WTC11 (cell line): ENCODE measurements around the gene RPL38. TPM values are rescaled to one million over a fixed set of nuclear protein-coding genes. Genes with fewer than 3 reads are reported as not detected.

ENCODE experiments used
- ATAC-seq: fragments of 200-7000 bp; cut with Tn5 transposase; 2 replicates; pipeline ENCODE4 v1.10.0; 2021; ENCODE audit warnings: mild to moderate bottlenecking, moderate library complexity
- CTCF ChIA-PET: fragments of 300-600 bp; sonication (Branson Sonifier 250); formaldehyde crosslinking; loops from one replicate; lab custom pipeline; 2021; ENCODE audit warnings: antibody characterized with exemption; lab: Charles Lee
- POLR2A ChIA-PET: fragments of 350-600 bp; sonication (Branson Sonifier 250); formaldehyde crosslinking; loops from one replicate; lab custom pipeline; 2021; ENCODE audit warnings: antibody characterized with exemption; lab: Charles Lee
- DNase-seq: peaks from one replicate; pipeline ENCODE4 v3.0.0; 2021; ENCODE audit warnings: low spot score
- H3K27ac Mint-ChIP-seq: 2 replicates; pipeline ENCODE4 v1.8.0; 2021; ENCODE audit warnings: mixed read lengths
- H3K27me3 Mint-ChIP-seq: 2 replicates; pipeline ENCODE4 v1.8.0; 2021; ENCODE audit warnings: low read depth, mild to moderate bottlenecking, moderate library complexity, mixed read lengths
- H3K36me3 Mint-ChIP-seq: 2 replicates; pipeline ENCODE4 v1.8.0; 2021; ENCODE audit warnings: mixed read lengths
- H3K4me1 Mint-ChIP-seq: 2 replicates; pipeline ENCODE4 v1.8.0; 2022; ENCODE audit warnings: mixed read lengths
- H3K4me3 Mint-ChIP-seq: 2 replicates; pipeline ENCODE4 v1.8.0; 2021; ENCODE audit warnings: mild to moderate bottlenecking, moderate library complexity, mixed read lengths
- H3K9me3 Mint-ChIP-seq: 2 replicates; pipeline ENCODE4 v1.8.0; 2021; ENCODE audit warnings: mixed read lengths
- ELF4 ChIP-seq: sonication (generic); formaldehyde crosslinking; IDR thresholded peaks from 2 replicates; pipeline ENCODE4 v1.8.1; 2022; ENCODE audit warnings: low read depth, mild to moderate bottlenecking, moderate library complexity, missing genetic modification reagents
- EMX1 ChIP-seq: fragments of 250-450 bp; sonication (Bioruptor Pico); IDR thresholded peaks from 2 replicates; pipeline ENCODE4 v1.8.0; 2021; ENCODE audit warnings: mild to moderate bottlenecking
- HMGA2 ChIP-seq: fragments of 250-450 bp; sonication (Bioruptor Pico); IDR thresholded peaks from 2 replicates; pipeline ENCODE4 v1.4.0; 2021; ENCODE audit warnings: mild to moderate bottlenecking, moderate library complexity
- JUN ChIP-seq: sonication (generic); formaldehyde crosslinking; IDR thresholded peaks from 2 replicates; pipeline ENCODE4 v1.8.0; 2023; ENCODE audit warnings: mild to moderate bottlenecking, missing genetic modification reagents
- MYBL2 ChIP-seq: sonication (generic); formaldehyde crosslinking; IDR thresholded peaks from 2 replicates; pipeline ENCODE4 v1.8.1; 2023; ENCODE audit warnings: mild to moderate bottlenecking, moderate library complexity, missing genetic modification reagents
- NFATC4 ChIP-seq: fragments of 250-450 bp; sonication (Bioruptor Pico); IDR thresholded peaks from 2 replicates; pipeline ENCODE4 v1.9.0; 2021; ENCODE audit warnings: mild to moderate bottlenecking
- NFYB ChIP-seq: sonication (generic); formaldehyde crosslinking; conservative IDR thresholded peaks from 2 replicates; pipeline ENCODE4 v1.8.0; 2022; ENCODE audit warnings: low read depth, missing genetic modification reagents
- NR1H2 ChIP-seq: sonication (generic); formaldehyde crosslinking; IDR thresholded peaks from 2 replicates; pipeline ENCODE4 v1.9.0; 2021; ENCODE audit warnings: mild to moderate bottlenecking, moderate library complexity, missing genetic modification reagents
- OVOL2 ChIP-seq: fragments of 250-450 bp; sonication (Bioruptor Pico); IDR thresholded peaks from 2 replicates; pipeline ENCODE4 v1.9.0; 2021; ENCODE audit warnings: mild to moderate bottlenecking, borderline replicate concordance
- RELA ChIP-seq: sonication (generic); formaldehyde crosslinking; IDR thresholded peaks from 2 replicates; pipeline ENCODE4 v1.8.1; 2022; ENCODE audit warnings: missing genetic modification reagents, mild to moderate bottlenecking, borderline replicate concordance
- SOX15 ChIP-seq: fragments of 250-450 bp; sonication (Bioruptor Pico); IDR thresholded peaks from 2 replicates; pipeline ENCODE4 v1.9.0; 2021; ENCODE audit warnings: mild to moderate bottlenecking
- TEAD4 ChIP-seq: sonication (generic); formaldehyde crosslinking; IDR thresholded peaks from 2 replicates; pipeline ENCODE4 v1.8.0; 2022; ENCODE audit warnings: mild to moderate bottlenecking, missing genetic modification reagents
- ZNF317 ChIP-seq: sonication (generic); formaldehyde crosslinking; IDR thresholded peaks from 2 replicates; pipeline ENCODE4 v1.8.1; 2023; ENCODE audit warnings: low read depth, mild to moderate bottlenecking, moderate library complexity, missing genetic modification reagents, borderline replicate concordance
- ZNF416 ChIP-seq: fragments of 250-450 bp; sonication (Bioruptor Pico); IDR thresholded peaks from 2 replicates; pipeline ENCODE4 v1.9.0; 2021; ENCODE audit warnings: mild to moderate bottlenecking, inconsistent platforms
- total RNA-seq: library from RNA; stranded (reverse); gene quantifications from 3 replicates; pipeline ENCODE4 v1.2.3, GENCODE V29; 2021
- TF ChIP-seq, protein P1 (sequence below): fragments of 200-600 bp; IDR thresholded peaks from 2 replicates; pipeline ENCODE4 v1.8.0; 2022; ENCODE audit warnings: antibody characterized with exemption
- TF ChIP-seq, protein P2 (sequence below): sonication (generic); formaldehyde crosslinking; conservative IDR thresholded peaks from 2 replicates; pipeline ENCODE4 v1.8.1; 2023; ENCODE audit warnings: mild to moderate bottlenecking, low read depth, missing genetic modification reagents, moderate library complexity
- TF ChIP-seq, protein P3 (sequence below): sonication (generic); formaldehyde crosslinking; IDR thresholded peaks from 2 replicates; pipeline ENCODE4 v1.8.0; 2022; ENCODE audit warnings: mild to moderate bottlenecking, missing genetic modification reagents
- TF ChIP-seq, protein P4 (sequence below): sonication (generic); formaldehyde crosslinking; IDR thresholded peaks from 2 replicates; pipeline ENCODE4 v1.8.1; 2023; ENCODE audit warnings: mild to moderate bottlenecking, missing genetic modification reagents
- TF ChIP-seq, protein P5 (sequence below): sonication (generic); formaldehyde crosslinking; IDR thresholded peaks from 2 replicates; pipeline ENCODE4 v1.8.0; 2023; ENCODE audit warnings: missing genetic modification reagents, mild to moderate bottlenecking, borderline replicate concordance
- TF ChIP-seq, protein P6 (sequence below): sonication (generic); formaldehyde crosslinking; IDR thresholded peaks from 2 replicates; pipeline ENCODE4 v1.8.1; 2023; ENCODE audit warnings: mild to moderate bottlenecking, missing genetic modification reagents, moderate library complexity

RPL38 gene
- total RNA-seq, 1 experiment from 2014 or later, result 1,170 TPM

DNA sequence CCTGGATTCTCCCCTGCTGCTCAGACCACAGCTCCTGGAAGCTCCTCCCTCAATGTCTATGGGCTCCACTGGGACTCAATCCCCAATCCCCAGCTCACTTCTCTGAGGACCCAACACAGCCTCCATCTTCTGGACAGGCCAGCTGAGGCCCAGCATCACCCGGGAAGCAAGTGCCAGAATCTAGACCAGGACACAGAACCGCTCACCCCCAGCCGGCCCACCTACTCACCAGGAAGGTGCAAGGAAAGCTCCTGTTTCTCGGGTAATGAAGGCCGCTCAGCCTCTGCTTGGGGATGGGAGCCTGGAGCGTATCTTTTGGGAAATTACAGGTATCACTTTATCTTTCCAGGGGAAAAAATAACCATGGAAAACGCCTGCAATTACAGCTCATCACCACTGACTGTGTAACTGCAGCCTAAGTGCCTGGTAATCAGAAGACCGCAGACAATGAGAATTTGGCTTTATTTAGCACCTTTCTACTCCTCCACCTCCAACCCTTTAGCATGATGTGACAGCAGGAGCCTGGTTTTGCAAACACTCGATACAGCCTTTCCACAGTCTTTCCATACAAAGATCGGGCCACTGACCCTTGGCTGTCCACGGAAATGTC is 49.6 kb upstream of the RPL38 start:
- Mint-ChIP-seq H3K4me3 (no peak overlapping the region), H3K4me1 (peaks cover 14% of the 10 kb centered on the region), H3K36me3 (no peaks in the 10 kb centered on the region), H3K9me3 (peaks cover 11% of the 10 kb centered on the region; the same call in 1 of the 2 replicates), H3K27me3 (no peaks in the 10 kb centered on the region; the same call in 1 of the 2 replicates), H3K27ac (no peak overlapping the region; the same call in 1 of the 2 replicates)
- ATAC-seq, result peak; percentile 44
- no peak for TF ChIP-seq TEAD4
- no peak for TF ChIP-seq ELF4 (CRISPR knock-in tag)
- no peak for TF ChIP-seq NR1H2 (CRISPR knock-in tag)
- TF ChIP-seq NFATC4 (CRISPR knock-in tag), result no peak
- TF ChIP-seq, protein P1, sequence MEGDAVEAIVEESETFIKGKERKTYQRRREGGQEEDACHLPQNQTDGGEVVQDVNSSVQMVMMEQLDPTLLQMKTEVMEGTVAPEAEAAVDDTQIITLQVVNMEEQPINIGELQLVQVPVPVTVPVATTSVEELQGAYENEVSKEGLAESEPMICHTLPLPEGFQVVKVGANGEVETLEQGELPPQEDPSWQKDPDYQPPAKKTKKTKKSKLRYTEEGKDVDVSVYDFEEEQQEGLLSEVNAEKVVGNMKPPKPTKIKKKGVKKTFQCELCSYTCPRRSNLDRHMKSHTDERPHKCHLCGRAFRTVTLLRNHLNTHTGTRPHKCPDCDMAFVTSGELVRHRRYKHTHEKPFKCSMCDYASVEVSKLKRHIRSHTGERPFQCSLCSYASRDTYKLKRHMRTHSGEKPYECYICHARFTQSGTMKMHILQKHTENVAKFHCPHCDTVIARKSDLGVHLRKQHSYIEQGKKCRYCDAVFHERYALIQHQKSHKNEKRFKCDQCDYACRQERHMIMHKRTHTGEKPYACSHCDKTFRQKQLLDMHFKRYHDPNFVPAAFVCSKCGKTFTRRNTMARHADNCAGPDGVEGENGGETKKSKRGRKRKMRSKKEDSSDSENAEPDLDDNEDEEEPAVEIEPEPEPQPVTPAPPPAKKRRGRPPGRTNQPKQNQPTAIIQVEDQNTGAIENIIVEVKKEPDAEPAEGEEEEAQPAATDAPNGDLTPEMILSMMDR, result no peak
- no peak for TF ChIP-seq OVOL2 (CRISPR knock-in tag)
- no peak for TF ChIP-seq RELA (CRISPR knock-in tag)
- TF ChIP-seq, protein P2, sequence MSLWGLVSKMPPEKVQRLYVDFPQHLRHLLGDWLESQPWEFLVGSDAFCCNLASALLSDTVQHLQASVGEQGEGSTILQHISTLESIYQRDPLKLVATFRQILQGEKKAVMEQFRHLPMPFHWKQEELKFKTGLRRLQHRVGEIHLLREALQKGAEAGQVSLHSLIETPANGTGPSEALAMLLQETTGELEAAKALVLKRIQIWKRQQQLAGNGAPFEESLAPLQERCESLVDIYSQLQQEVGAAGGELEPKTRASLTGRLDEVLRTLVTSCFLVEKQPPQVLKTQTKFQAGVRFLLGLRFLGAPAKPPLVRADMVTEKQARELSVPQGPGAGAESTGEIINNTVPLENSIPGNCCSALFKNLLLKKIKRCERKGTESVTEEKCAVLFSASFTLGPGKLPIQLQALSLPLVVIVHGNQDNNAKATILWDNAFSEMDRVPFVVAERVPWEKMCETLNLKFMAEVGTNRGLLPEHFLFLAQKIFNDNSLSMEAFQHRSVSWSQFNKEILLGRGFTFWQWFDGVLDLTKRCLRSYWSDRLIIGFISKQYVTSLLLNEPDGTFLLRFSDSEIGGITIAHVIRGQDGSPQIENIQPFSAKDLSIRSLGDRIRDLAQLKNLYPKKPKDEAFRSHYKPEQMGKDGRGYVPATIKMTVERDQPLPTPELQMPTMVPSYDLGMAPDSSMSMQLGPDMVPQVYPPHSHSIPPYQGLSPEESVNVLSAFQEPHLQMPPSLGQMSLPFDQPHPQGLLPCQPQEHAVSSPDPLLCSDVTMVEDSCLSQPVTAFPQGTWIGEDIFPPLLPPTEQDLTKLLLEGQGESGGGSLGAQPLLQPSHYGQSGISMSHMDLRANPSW (CRISPR knock-in tag), result no peak
- TF ChIP-seq HMGA2 (CRISPR knock-in tag), result no peak
- TF ChIP-seq, protein P3, sequence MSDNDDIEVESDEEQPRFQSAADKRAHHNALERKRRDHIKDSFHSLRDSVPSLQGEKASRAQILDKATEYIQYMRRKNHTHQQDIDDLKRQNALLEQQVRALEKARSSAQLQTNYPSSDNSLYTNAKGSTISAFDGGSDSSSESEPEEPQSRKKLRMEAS (CRISPR knock-in tag), result no peak
- TF ChIP-seq NFYB (CRISPR knock-in tag), result no peak
- ChIA-PET POLR2A (no interaction called here), CTCF (interaction anchor here (0.7 to 2.1 kb wide), 8 partner anchors 9 to 122 kb away, joined by 3 to 12 read pairs (median 6); no protein-coding TSS in a partner anchor)
- DNase-seq, result no peak

DNA sequence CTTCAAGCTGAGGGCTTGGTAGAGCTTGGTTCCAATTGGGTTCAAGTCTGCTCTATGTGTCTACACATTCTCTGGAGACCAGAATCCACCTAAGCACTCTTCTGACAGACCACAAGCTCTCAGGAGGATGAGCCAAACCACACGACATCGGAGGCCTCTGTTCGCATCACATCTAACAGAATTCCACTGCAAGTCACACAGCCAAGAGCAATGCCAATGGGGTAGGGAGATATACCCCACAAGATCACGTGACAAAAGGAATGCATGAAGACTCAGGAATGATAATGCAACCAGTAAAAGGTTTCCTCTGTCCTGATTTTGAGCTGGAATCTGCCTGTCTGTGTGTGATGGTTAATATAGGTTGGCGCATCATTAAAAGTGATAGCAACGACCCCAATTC is 46.6 kb upstream of the RPL38 start:
- Mint-ChIP-seq H3K9me3 (peaks cover 17% of the 10 kb centered on the region), H3K4me3 (no peak overlapping the region), H3K36me3 (no peaks in the 10 kb centered on the region), H3K27me3 (no peaks in the 10 kb centered on the region; the same call in 1 of the 2 replicates), H3K4me1 (0 out of 2 replicates have a peak, but pooled peaks cover 2% of the 10 kb centered on the region), H3K27ac (no peak overlapping the region)
- TF ChIP-seq, protein P4, sequence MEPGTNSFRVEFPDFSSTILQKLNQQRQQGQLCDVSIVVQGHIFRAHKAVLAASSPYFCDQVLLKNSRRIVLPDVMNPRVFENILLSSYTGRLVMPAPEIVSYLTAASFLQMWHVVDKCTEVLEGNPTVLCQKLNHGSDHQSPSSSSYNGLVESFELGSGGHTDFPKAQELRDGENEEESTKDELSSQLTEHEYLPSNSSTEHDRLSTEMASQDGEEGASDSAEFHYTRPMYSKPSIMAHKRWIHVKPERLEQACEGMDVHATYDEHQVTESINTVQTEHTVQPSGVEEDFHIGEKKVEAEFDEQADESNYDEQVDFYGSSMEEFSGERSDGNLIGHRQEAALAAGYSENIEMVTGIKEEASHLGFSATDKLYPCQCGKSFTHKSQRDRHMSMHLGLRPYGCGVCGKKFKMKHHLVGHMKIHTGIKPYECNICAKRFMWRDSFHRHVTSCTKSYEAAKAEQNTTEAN (CRISPR knock-in tag), result no peak
- TF ChIP-seq ZNF416 (CRISPR knock-in tag), result no peak
- POLR2A ChIA-PET, result no interaction called here
- CTCF ChIA-PET, result interaction anchor here (1.3 to 2.6 kb wide), 2 partner anchors 43 to 67 kb away, joined by 5 to 9 read pairs; no protein-coding TSS in a partner anchor
- no peak for ATAC-seq
- DNase-seq, result no peak

DNA sequence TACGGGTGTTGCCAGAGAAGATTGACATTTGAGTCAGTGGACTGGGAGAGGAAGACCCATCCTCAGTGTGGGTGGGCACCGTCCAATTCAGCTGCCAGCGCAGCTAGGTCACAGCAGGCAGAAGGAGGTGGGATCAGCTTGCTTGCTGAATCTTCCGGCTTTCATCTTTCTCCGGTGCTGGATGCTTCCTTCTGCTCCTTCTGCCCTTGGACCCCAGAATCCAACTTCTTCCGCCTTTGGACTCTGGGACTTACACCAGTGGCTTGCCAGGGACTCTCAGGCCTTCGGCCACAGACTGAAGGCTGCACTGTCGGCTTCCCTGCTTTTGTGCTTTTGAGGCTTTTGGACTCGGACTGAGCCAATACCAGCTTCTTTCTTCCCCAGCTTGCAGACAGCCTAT is 46.1 kb upstream of the RPL38 start:
- ATAC-seq, result no peak
- CTCF ChIA-PET, result interaction anchor here (1.3 to 2.6 kb wide), 2 partner anchors 42 to 68 kb away, joined by 5 to 9 read pairs; no protein-coding TSS in a partner anchor
- Mint-ChIP-seq H3K27me3 (no peaks in the 10 kb centered on the region; the same call in 1 of the 2 replicates), H3K4me3 (no peak overlapping the region), H3K36me3 (no peaks in the 10 kb centered on the region), H3K4me1 (0 out of 2 replicates have a peak, but pooled peaks cover 2% of the 10 kb centered on the region), H3K9me3 (peaks cover 17% of the 10 kb centered on the region), H3K27ac (no peak overlapping the region)
- POLR2A ChIA-PET, result no interaction called here
- TF ChIP-seq SOX15 (no peak), EMX1 (CRISPR knock-in tag) (no peak), MYBL2 (CRISPR knock-in tag) (no peak), ZNF317 (no peak), JUN (CRISPR knock-in tag) (no peak)
- TF ChIP-seq, protein P5, sequence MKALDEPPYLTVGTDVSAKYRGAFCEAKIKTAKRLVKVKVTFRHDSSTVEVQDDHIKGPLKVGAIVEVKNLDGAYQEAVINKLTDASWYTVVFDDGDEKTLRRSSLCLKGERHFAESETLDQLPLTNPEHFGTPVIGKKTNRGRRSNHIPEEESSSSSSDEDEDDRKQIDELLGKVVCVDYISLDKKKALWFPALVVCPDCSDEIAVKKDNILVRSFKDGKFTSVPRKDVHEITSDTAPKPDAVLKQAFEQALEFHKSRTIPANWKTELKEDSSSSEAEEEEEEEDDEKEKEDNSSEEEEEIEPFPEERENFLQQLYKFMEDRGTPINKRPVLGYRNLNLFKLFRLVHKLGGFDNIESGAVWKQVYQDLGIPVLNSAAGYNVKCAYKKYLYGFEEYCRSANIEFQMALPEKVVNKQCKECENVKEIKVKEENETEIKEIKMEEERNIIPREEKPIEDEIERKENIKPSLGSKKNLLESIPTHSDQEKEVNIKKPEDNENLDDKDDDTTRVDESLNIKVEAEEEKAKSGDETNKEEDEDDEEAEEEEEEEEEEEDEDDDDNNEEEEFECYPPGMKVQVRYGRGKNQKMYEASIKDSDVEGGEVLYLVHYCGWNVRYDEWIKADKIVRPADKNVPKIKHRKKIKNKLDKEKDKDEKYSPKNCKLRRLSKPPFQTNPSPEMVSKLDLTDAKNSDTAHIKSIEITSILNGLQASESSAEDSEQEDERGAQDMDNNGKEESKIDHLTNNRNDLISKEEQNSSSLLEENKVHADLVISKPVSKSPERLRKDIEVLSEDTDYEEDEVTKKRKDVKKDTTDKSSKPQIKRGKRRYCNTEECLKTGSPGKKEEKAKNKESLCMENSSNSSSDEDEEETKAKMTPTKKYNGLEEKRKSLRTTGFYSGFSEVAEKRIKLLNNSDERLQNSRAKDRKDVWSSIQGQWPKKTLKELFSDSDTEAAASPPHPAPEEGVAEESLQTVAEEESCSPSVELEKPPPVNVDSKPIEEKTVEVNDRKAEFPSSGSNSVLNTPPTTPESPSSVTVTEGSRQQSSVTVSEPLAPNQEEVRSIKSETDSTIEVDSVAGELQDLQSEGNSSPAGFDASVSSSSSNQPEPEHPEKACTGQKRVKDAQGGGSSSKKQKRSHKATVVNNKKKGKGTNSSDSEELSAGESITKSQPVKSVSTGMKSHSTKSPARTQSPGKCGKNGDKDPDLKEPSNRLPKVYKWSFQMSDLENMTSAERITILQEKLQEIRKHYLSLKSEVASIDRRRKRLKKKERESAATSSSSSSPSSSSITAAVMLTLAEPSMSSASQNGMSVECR (CRISPR knock-in tag), result no peak
- TF ChIP-seq, protein P6, sequence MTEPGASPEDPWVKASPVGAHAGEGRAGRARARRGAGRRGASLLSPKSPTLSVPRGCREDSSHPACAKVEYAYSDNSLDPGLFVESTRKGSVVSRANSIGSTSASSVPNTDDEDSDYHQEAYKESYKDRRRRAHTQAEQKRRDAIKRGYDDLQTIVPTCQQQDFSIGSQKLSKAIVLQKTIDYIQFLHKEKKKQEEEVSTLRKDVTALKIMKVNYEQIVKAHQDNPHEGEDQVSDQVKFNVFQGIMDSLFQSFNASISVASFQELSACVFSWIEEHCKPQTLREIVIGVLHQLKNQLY, result no peak
- DNase-seq, result no peak
